Measurements from ENCODE around the gene DNAJC27.

- TF ChIP-seq POLR2A (conservative IDR thresholded peaks at IDR 0.05) (no peak), CTCF (IDR thresholded peaks at IDR 0.05 in 2 of 3, conservative IDR thresholded peaks at IDR 0.05 in 1 of 3; ENCODE audit: insufficient read depth in 2 of 3, low read depth in 1 of 3, low read length in 3 of 3) (no peak), ZBTB5 (IDR thresholded peaks at IDR 0.05) (no peak)
These were observed 54.7 kb downstream of the DNAJC27 start for GRCh38 chr2:24917086-24917485.

Data from K562 (cell line).